Panc1 (cell line): ENCODE results near the gene TSHZ2.

Experiments
- POLR2AphosphoS5 ChIP-seq: IDR thresholded peaks from 2 replicates; pipeline ENCODE4 v1.6.1; 2012; ENCODE audit warnings: mild to moderate bottlenecking, low read depth, low read length, moderate library complexity
- REST ChIP-seq, 2 experiments: IDR thresholded peaks; 2 replicates each; pipeline ENCODE4 v1.6.1; 2011 to 2012; ENCODE audit warnings: low read depth in 2 of 2, control low read depth in 1 of 2, low read length in 1 of 2, mild to moderate bottlenecking in 1 of 2, moderate library complexity in 1 of 2; ENCODE audit not compliant: insufficient read depth in 1 of 2
- SIN3A ChIP-seq: IDR thresholded peaks from 2 replicates; pipeline ENCODE4 v1.6.1; 2012; ENCODE audit warnings: low read depth, mild to moderate bottlenecking, low read length, moderate library complexity, borderline replicate concordance; ENCODE audit not compliant: insufficient read depth
- TF ChIP-seq, protein P1 (sequence below): fragments of 450-650 bp; IDR thresholded peaks from 2 replicates; pipeline ENCODE4 v1.5.1; 2017; ENCODE audit warnings: mild to moderate bottlenecking

DNA sequence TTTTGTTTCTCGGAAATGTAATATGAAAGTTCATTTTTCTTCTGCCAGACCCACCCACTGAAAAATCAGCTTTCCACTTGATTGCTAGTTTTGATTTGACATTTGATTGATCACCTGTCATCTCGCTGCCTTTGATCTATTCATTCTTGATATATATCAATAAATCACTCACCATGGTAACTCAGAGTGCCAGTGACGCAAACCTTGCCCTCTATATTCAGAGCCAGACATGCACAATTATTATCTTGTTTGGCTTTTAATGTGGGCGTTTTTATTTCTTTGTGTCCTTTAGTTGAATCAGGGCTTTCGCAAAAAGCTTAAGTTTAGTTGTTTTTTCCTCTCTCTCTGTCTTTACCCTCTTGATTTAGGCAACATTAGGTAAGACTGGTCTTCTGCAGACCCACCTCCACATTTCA, 2.0 kb downstream of the TSHZ2 start:
- TF ChIP-seq SIN3A (no peak), REST (IDR thresholded peaks at IDR 0.05; ENCODE audit: insufficient read depth in 1 of 2, low read depth in 2 of 2, low read length in 1 of 2) (no peak), POLR2AphosphoS5 (no peak)
- TF ChIP-seq, protein P1, sequence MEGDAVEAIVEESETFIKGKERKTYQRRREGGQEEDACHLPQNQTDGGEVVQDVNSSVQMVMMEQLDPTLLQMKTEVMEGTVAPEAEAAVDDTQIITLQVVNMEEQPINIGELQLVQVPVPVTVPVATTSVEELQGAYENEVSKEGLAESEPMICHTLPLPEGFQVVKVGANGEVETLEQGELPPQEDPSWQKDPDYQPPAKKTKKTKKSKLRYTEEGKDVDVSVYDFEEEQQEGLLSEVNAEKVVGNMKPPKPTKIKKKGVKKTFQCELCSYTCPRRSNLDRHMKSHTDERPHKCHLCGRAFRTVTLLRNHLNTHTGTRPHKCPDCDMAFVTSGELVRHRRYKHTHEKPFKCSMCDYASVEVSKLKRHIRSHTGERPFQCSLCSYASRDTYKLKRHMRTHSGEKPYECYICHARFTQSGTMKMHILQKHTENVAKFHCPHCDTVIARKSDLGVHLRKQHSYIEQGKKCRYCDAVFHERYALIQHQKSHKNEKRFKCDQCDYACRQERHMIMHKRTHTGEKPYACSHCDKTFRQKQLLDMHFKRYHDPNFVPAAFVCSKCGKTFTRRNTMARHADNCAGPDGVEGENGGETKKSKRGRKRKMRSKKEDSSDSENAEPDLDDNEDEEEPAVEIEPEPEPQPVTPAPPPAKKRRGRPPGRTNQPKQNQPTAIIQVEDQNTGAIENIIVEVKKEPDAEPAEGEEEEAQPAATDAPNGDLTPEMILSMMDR: no peak
